ENCODE data around the gene PLA2G4D. TPM values are rescaled to one million over a fixed set of nuclear protein-coding genes. Genes with fewer than 3 reads are reported as not detected.

Gene PLA2G4D
- polyA plus RNA-seq, 1 of the 3 experiments (the other 2 are of a cell fraction) = not detected

DNA sequence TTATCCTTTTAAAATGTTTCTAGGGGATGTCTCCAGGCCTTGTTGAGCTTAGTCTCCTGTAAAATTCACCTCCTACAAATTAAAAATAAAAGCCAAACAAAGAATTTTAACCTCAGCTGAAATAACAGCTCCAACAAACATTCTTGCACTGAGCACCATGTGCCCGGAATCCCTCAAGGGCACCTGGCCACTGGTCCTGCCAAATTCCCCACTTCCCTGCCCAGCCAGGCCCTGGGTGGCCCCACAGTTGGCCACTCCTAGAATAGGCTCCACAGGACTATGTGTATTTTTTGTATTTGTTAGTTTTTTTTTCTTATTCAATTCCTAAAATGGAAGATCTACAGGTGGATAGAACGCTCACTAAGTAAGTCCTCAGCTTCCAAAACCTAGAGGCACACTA, 40.4 kb downstream of the PLA2G4D start:
- Histone ChIP-seq H3K9me2 (no peaks in the 10 kb centered on the region), H3K27ac (ENCODE audit: low read depth in 2 of 2, low read length in 1 of 2) (no peak overlapping the region), H3K79me2 (ENCODE audit: insufficient read depth) (no peaks in the 10 kb centered on the region), H3K27me3 (ENCODE audit: insufficient read depth) (peaks cover 16% of the 10 kb centered on the region; the same call in 1 of the 2 replicates), H3K9ac (no peak overlapping the region), H2AFZ (ENCODE audit: low read depth) (no peak overlapping the region), H3K9me3 (no peaks in the 10 kb centered on the region), H4K20me1 (ENCODE audit: insufficient read depth) (no peaks in the 10 kb centered on the region), H3K4me2 (no peak overlapping the region), H3F3A (replicated peaks; ENCODE audit: insufficient read depth) (no peaks in the 10 kb centered on the region), H3K4me1 (ENCODE audit: control insufficient read depth in 1 of 2, insufficient read depth in 2 of 2, low read depth in 1 of 2, low read length in 1 of 2) (peaks cover 0 to 8% of the 10 kb centered on the region in 2 experiments; a peak in 2 of 4 replicates), H3K4me3 (ENCODE audit: low read depth in 2 of 2, low read length in 1 of 2) (no peak overlapping the region), H3K36me3 (replicated peaks in 1 of 2; ENCODE audit: control insufficient read depth in 1 of 2, insufficient read depth in 2 of 2, low read length in 1 of 2) (no peaks in the 10 kb centered on the region)
- 82% methylated on average over 2 of the region's 2 CpGs for WGBS (ENCODE audit: low lambda C conversion rate)
- no peak for DNase-seq
- TF ChIP-seq NFIC (IDR thresholded peaks at IDR 0.05; ENCODE audit: borderline replicate concordance) (no peak), RCOR1 (IDR thresholded peaks at IDR 0.05; ENCODE audit: low read length) (no peak), GABPA (IDR thresholded peaks at IDR 0.05; ENCODE audit: low read depth) (no peak), RAD21 (IDR thresholded peaks at IDR 0.05; ENCODE audit: low read length) (no peak), SIN3A (IDR thresholded peaks at IDR 0.05; ENCODE audit: borderline replicate concordance, low read depth, low read length) (no peak), SMC3 (IDR thresholded peaks at IDR 0.05; ENCODE audit: low read depth, low read length) (no peak), POLR2AphosphoS5 (IDR thresholded peaks at IDR 0.05; ENCODE audit: low read depth, low read length) (no peak), TCF12 (IDR thresholded peaks at IDR 0.05) (no peak), EZH2phosphoT487 (IDR thresholded peaks at IDR 0.05; ENCODE audit: borderline replicate concordance, low read depth) (no peak), EP300 (IDR thresholded peaks at IDR 0.05; ENCODE audit: borderline replicate concordance in 1 of 2, low read depth in 1 of 2, low read length in 1 of 2) (no peak), FOSL2 (IDR thresholded peaks at IDR 0.05; ENCODE audit: borderline replicate concordance, low read depth) (no peak), CHD2 (IDR thresholded peaks at IDR 0.05; ENCODE audit: low read length, partially characterized antibody) (no peak), RXRA (IDR thresholded peaks at IDR 0.05; ENCODE audit: borderline replicate concordance, low read depth) (no peak)
- TF ChIP-seq, protein P1, sequence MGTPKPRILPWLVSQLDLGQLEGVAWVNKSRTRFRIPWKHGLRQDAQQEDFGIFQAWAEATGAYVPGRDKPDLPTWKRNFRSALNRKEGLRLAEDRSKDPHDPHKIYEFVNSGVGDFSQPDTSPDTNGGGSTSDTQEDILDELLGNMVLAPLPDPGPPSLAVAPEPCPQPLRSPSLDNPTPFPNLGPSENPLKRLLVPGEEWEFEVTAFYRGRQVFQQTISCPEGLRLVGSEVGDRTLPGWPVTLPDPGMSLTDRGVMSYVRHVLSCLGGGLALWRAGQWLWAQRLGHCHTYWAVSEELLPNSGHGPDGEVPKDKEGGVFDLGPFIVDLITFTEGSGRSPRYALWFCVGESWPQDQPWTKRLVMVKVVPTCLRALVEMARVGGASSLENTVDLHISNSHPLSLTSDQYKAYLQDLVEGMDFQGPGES (IDR thresholded peaks at IDR 0.05; ENCODE audit: low read depth, low read length) = no peak
- TF ChIP-seq, protein P2, sequence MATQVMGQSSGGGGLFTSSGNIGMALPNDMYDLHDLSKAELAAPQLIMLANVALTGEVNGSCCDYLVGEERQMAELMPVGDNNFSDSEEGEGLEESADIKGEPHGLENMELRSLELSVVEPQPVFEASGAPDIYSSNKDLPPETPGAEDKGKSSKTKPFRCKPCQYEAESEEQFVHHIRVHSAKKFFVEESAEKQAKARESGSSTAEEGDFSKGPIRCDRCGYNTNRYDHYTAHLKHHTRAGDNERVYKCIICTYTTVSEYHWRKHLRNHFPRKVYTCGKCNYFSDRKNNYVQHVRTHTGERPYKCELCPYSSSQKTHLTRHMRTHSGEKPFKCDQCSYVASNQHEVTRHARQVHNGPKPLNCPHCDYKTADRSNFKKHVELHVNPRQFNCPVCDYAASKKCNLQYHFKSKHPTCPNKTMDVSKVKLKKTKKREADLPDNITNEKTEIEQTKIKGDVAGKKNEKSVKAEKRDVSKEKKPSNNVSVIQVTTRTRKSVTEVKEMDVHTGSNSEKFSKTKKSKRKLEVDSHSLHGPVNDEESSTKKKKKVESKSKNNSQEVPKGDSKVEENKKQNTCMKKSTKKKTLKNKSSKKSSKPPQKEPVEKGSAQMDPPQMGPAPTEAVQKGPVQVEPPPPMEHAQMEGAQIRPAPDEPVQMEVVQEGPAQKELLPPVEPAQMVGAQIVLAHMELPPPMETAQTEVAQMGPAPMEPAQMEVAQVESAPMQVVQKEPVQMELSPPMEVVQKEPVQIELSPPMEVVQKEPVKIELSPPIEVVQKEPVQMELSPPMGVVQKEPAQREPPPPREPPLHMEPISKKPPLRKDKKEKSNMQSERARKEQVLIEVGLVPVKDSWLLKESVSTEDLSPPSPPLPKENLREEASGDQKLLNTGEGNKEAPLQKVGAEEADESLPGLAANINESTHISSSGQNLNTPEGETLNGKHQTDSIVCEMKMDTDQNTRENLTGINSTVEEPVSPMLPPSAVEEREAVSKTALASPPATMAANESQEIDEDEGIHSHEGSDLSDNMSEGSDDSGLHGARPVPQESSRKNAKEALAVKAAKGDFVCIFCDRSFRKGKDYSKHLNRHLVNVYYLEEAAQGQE (IDR thresholded peaks at IDR 0.05; ENCODE audit: low read depth, low read length) = no peak
- TF ChIP-seq, protein P3, sequence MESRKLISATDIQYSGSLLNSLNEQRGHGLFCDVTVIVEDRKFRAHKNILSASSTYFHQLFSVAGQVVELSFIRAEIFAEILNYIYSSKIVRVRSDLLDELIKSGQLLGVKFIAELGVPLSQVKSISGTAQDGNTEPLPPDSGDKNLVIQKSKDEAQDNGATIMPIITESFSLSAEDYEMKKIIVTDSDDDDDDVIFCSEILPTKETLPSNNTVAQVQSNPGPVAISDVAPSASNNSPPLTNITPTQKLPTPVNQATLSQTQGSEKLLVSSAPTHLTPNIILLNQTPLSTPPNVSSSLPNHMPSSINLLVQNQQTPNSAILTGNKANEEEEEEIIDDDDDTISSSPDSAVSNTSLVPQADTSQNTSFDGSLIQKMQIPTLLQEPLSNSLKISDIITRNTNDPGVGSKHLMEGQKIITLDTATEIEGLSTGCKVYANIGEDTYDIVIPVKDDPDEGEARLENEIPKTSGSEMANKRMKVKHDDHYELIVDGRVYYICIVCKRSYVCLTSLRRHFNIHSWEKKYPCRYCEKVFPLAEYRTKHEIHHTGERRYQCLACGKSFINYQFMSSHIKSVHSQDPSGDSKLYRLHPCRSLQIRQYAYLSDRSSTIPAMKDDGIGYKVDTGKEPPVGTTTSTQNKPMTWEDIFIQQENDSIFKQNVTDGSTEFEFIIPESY (IDR thresholded peaks at IDR 0.05; ENCODE audit: borderline replicate concordance, low read depth) = no peak
- POLR2A ChIA-PET = no interaction called here
- CTCF ChIA-PET = interaction anchor here (0.8 to 8.6 kb wide), 6 partner anchors 13 to 74 kb away, joined by 3 to 165 read pairs (median 4); no protein-coding TSS in a partner anchor

All from SK-N-SH (cell line).